DND-41 (cell line): ENCODE measurements around the gene C3AR1.

Source experiments
- ATAC-seq: fragments of 200-7000 bp; cut with Tn5 transposase; 3 replicates; pipeline ENCODE4 v1.9.1; 2021; ENCODE audit warnings: low read depth; ENCODE audit not compliant: insufficient read depth
- DNase-seq: peaks from one replicate; pipeline ENCODE4 v3.0.0-alpha.2; 2020
- H2AFZ ChIP-seq: 2 replicates; pipeline ENCODE4 v1.6.0; 2012; ENCODE audit warnings: low read depth, low read length
- H3K27ac ChIP-seq: 2 replicates; pipeline ENCODE4 v1.5.1; 2012; ENCODE audit warnings: low read length, inconsistent platforms
- H3K27me3 ChIP-seq: fragments of 200-600 bp; sonication (generic); 2 replicates; pipeline ENCODE4 v1.6.0; 2012; ENCODE audit warnings: low read length, mild to moderate bottlenecking, inconsistent platforms; ENCODE audit not compliant: insufficient read depth, poor library complexity
- H3K36me3 ChIP-seq: 2 replicates; pipeline ENCODE4 v1.5.1; 2012; ENCODE audit warnings: low read length, inconsistent platforms; ENCODE audit not compliant: insufficient read depth
- H3K4me1 ChIP-seq: 2 replicates; pipeline ENCODE4 v1.5.1; 2012; ENCODE audit warnings: mild to moderate bottlenecking, low read length; ENCODE audit not compliant: insufficient read depth
- H3K4me2 ChIP-seq: 2 replicates; pipeline ENCODE4 v1.6.0; 2012; ENCODE audit warnings: mild to moderate bottlenecking, moderate library complexity, low read length, inconsistent platforms; ENCODE audit not compliant: insufficient read depth
- H3K4me3 ChIP-seq, 2 experiments: fragments of 200-600 bp in 1 of 2; shearing (Covaris generic) in 1 of 2; 2 replicates each; pipeline ENCODE4 v1.5.1; 2012 to 2016; ENCODE audit warnings: inconsistent platforms in 2 of 2, low read length in 2 of 2, mild to moderate bottlenecking in 2 of 2, low read depth in 1 of 2, moderate library complexity in 1 of 2
- H3K79me2 ChIP-seq: 2 replicates; pipeline ENCODE4 v1.6.0; 2012; ENCODE audit warnings: low read length, inconsistent platforms; ENCODE audit not compliant: insufficient read depth
- H3K9ac ChIP-seq: 2 replicates; pipeline ENCODE4 v1.6.0; 2012; ENCODE audit warnings: low read depth, mild to moderate bottlenecking, inconsistent platforms, low read length, moderate library complexity
- H3K9me3 ChIP-seq: 2 replicates; pipeline ENCODE4 v1.5.1; 2012; ENCODE audit warnings: low read length, moderate library complexity, mild to moderate bottlenecking, inconsistent platforms; ENCODE audit not compliant: insufficient read depth, severe bottlenecking
- H4K20me1 ChIP-seq: 2 replicates; pipeline ENCODE4 v1.6.0; 2012; ENCODE audit warnings: low read length; ENCODE audit not compliant: insufficient read depth
- CTCF ChIP-seq: IDR thresholded peaks from 2 replicates; pipeline ENCODE4 v1.5.1; 2012; ENCODE audit warnings: borderline replicate concordance, low read length, moderate library complexity, mild to moderate bottlenecking; ENCODE audit not compliant: poor library complexity, severe bottlenecking; ENCODE audit errors: extremely low read depth
- EZH2 ChIP-seq: IDR thresholded peaks from 3 replicates; pipeline ENCODE4 v1.6.1; 2012; ENCODE audit warnings: borderline replicate concordance, low read depth, mild to moderate bottlenecking, moderate library complexity, low read length, inconsistent platforms; ENCODE audit not compliant: severe bottlenecking

C3AR1 gene

GRCh38 chr12:8028267-8028666 lies 37.9 kb downstream of the C3AR1 start:
- Histone ChIP-seq H4K20me1 (no peaks in the 10 kb centered on the region), H3K27ac (no peak overlapping the region), H3K79me2 (peaks cover 16% of the 10 kb centered on the region), H3K9ac (no peak overlapping the region; the same call in 1 of the 2 replicates), H3K9me3 (no peaks in the 10 kb centered on the region), H3K4me2 (no peak overlapping the region), H3K36me3 (peaks cover 3% of the 10 kb centered on the region; the same call in 1 of the 2 replicates), H3K4me3 (no peak overlapping the region), H3K27me3 (no peaks in the 10 kb centered on the region), H2AFZ (no peak overlapping the region), H3K4me1 (peaks cover 30% of the 10 kb centered on the region)
- DNase-seq = no peak
- TF ChIP-seq CTCF = no peak
- no peak for TF ChIP-seq EZH2
- no peak for ATAC-seq

GRCh38 chr12:8027856-8028255 lies 38.3 kb downstream of the C3AR1 start:
- peaks cover 2% of the 10 kb centered on the region; the same call in 1 of the 2 replicates for H3K36me3 ChIP-seq
- ATAC-seq (no peak), DNase-seq (no peak)
- H2AFZ ChIP-seq = peak overlapping the region; percentile 61; the same call in 1 of the 2 replicates
- peaks cover 12% of the 10 kb centered on the region for H3K79me2 ChIP-seq
- peak overlapping the region; percentile 62 for H3K4me2 ChIP-seq
- H3K27ac ChIP-seq = peak overlapping the region; percentile 45
- no peak for TF ChIP-seq CTCF
- no peak for TF ChIP-seq EZH2
- peak overlapping the region; percentile 87 for H3K9ac ChIP-seq
- peaks cover 28% of the 10 kb centered on the region for H3K4me1 ChIP-seq
- H3K27me3 ChIP-seq = no peaks in the 10 kb centered on the region
- no peaks in the 10 kb centered on the region for H3K9me3 ChIP-seq
- no peaks in the 10 kb centered on the region for H4K20me1 ChIP-seq
- peak overlapping the region in 1 of 2 experiments; percentile 60; a peak in 1 of 4 replicates for H3K4me3 ChIP-seq

GRCh38 chr12:8026291-8026900 lies 39.8 kb downstream of the C3AR1 start:
- Histone ChIP-seq H3K4me2 (peak overlapping the region; percentile 62), H3K27ac (peak overlapping the region; percentile 90), H3K4me3 (peak overlapping the region; percentile 29 to 60), H3K9ac (peak overlapping the region; percentile 87), H3K27me3 (no peaks in the 10 kb centered on the region), H3K79me2 (no peaks in the 10 kb centered on the region), H3K4me1 (peaks cover 19% of the 10 kb centered on the region), H3K9me3 (no peaks in the 10 kb centered on the region), H4K20me1 (no peaks in the 10 kb centered on the region), H2AFZ (peak overlapping the region; percentile 76), H3K36me3 (no peaks in the 10 kb centered on the region)
- DNase-seq (peak; percentile 98), ATAC-seq (peak; percentile 94)
- TF ChIP-seq CTCF (no peak), EZH2 (no peak)
